ENCODE results near the gene SLC22A31. TPM values are rescaled to one million over a fixed set of nuclear protein-coding genes. Genes with fewer than 3 reads are reported as not detected.
"Not testable (repeated sequence)": the region's sequence is repeated elsewhere in the genome, so short reads cannot be mapped to it uniquely, and the experiment has no call there.

Gene SLC22A31
- total and polyA plus RNA-seq, 12 donors: 0.20 to 0.36 TPM; not detected in 10

- Histone ChIP-seq H3K9me3 (peaks cover 0 to 15% (median 0%) of the 10 kb centered on the region in 11 donors), H3K4me1 (peaks cover 0 to 17% (median 12%) of the 10 kb centered on the region in 9 donors), H3K4me3 (peak overlapping the region in 9 of 10 donors; percentile 40 to 60 (median 56)), H3K36me3 (no peaks in the 10 kb centered on the region), H3K27me3 (peaks cover 0 to 18% (median 0%) of the 10 kb centered on the region in 7 donors), H3K27ac (no peak overlapping the region)
- no peak for ATAC-seq
- intact Hi-C loops (cut with DNase I): no loop called here
- no peak for DNase-seq
- 62% methylated on average over 13 of the region's 13 CpGs for WGBS, 2 donors
- no peak for TF ChIP-seq CTCF (IDR thresholded peaks at IDR 0.05)
These were observed 46.1 kb upstream of the SLC22A31 start for GRCh38 chr16:89246383-89246902.

GRCh38 chr16:89244754-89245153, 44.4 kb upstream of the SLC22A31 start:
- Histone ChIP-seq H3K4me1 (peaks cover 0 to 25% (median 19%) of the 10 kb centered on the region in 9 donors), H3K27ac (no peak overlapping the region), H3K9me3 (peaks cover 0 to 7% (median 0%) of the 10 kb centered on the region in 11 donors), H3K27me3 (peaks cover 0 to 18% (median 0%) of the 10 kb centered on the region in 7 donors), H3K36me3 (no peaks in the 10 kb centered on the region), H3K4me3 (no peak overlapping the region)
- 60 to 63% methylated on average over 12 of the region's 12 CpGs for whole genome bisulfite sequencing, 2 donors
- ATAC-seq: no peak
- TF ChIP-seq CTCF (IDR thresholded peaks at IDR 0.05): no peak
- intact Hi-C loops (cut with DNase I): loop anchor here in 2 of 10 donors (5.0 kb wide), 2 partner anchors 263 to 318 kb away; partner anchors contain the start of genes RPL13 (in 1 of the 2) and SPG7 (in 1 of the 2)
- no peak for DNase-seq

GRCh38 chr16:89244264-89244663, 43.9 kb upstream of the SLC22A31 start:
- Histone ChIP-seq H3K4me1 (peaks cover 0 to 25% (median 19%) of the 10 kb centered on the region in 9 donors), H3K27me3 (peaks cover 0 to 18% (median 0%) of the 10 kb centered on the region in 7 donors)
- intact Hi-C loops (cut with DNase I): loop anchor here in 2 of 10 donors (5.0 kb wide), 2 partner anchors 263 to 318 kb away; partner anchors contain the start of genes RPL13 (in 1 of the 2) and SPG7 (in 1 of the 2)
- 83 to 85% methylated on average over 13 of the region's 13 CpGs for WGBS, 2 donors
- not testable (repeated sequence) for DNase-seq, H3K36me3 ChIP-seq, H3K27ac ChIP-seq, H3K9me3 ChIP-seq, H3K4me3 ChIP-seq, ATAC-seq

DNA sequence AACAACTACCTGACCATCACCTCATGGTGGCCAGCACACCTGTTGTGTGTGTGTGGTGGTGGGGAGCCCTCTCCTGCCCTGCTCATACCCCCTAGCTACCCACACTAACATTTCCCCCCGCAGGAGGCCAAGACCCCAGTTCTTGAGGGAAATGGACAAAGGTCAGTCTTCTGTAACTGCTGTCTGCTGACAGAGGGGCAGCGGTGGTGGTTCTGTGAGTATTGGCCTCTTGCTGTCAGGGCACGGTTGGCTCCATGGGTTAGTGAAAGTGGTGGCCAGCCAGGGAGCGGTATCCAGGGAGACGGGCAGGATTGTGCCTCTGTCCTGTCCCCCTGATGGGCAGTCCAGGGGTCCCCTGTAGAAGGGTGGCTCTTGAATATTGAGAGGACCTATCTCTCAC, 43.3 kb upstream of the SLC22A31 start:
- Histone ChIP-seq H3K4me3 (no peak overlapping the region), H3K4me1 (peaks cover 0 to 25% (median 19%) of the 10 kb centered on the region in 9 donors), H3K27me3 (peaks cover 0 to 17% (median 0%) of the 10 kb centered on the region in 7 donors), H3K9me3 (peaks cover 0 to 6% (median 0%) of the 10 kb centered on the region in 11 donors), H3K36me3 (no peaks in the 10 kb centered on the region), H3K27ac (no peak overlapping the region)
- ATAC-seq: no peak
- TF ChIP-seq CTCF (IDR thresholded peaks at IDR 0.05): no peak
- intact Hi-C loops (cut with DNase I): loop anchor here in 2 of 10 donors (5.0 kb wide), 2 partner anchors 264 to 319 kb away; partner anchors contain the start of genes RPL13 (in 1 of the 2) and SPG7 (in 1 of the 2)
- WGBS, 2 donors: 78 to 87% methylated on average over 5 of the region's 5 CpGs
- no peak for DNase-seq

DNA sequence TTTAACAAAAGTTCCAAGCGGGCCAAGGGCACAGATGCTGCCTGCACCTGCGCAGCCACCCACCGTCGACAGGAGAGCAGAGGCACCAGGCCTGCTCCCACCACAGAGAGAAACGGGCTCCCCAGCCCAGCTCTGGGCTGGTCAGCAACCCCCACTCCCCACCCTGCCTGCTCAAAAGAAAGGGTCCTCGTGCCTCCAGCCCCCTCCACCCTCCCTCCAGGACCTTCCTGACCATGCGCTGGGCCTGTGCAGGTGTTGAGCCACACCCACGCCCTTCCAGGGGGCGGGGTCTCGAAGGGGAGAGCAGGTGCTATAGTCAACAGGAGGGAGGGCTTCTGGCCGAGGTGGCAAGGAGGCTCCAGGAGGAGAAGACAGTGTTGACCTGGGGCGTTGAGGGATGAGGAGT, 42.5 kb upstream of the SLC22A31 start:
- WGBS, 2 donors: 47 to 49% methylated on average over 12 of the region's 12 CpGs
- Histone ChIP-seq H3K4me3 (no peak overlapping the region), H3K9me3 (no peaks in the 10 kb centered on the region), H3K27ac (no peak overlapping the region), H3K4me1 (peaks cover 0 to 25% (median 19%) of the 10 kb centered on the region in 9 donors), H3K27me3 (peaks cover 0 to 11% (median 0%) of the 10 kb centered on the region in 7 donors), H3K36me3 (no peaks in the 10 kb centered on the region)
- intact Hi-C loops (cut with DNase I): loop anchor here in 2 of 10 donors (5.0 kb wide), 2 partner anchors 265 to 320 kb away; partner anchors contain the start of genes RPL13 (in 1 of the 2) and SPG7 (in 1 of the 2)
- no peak for ATAC-seq
- no peak for DNase-seq
- TF ChIP-seq CTCF (IDR thresholded peaks at IDR 0.05): no peak
